ENCODE measurements around the gene AAGAB. TPM values are rescaled to one million over a fixed set of nuclear protein-coding genes. Genes with fewer than 3 reads are reported as not detected.
A peak's percentile ranks its signal among the peaks of the same experiment; 100 is the strongest.

The AAGAB gene
- polyA plus RNA-seq, 12 donors: 14.0 to 27.3 (median 24.5) TPM; not detected in 1

GRCh38 chr15:67215102-67215501 is 39.4 kb downstream of the AAGAB start:
- DNase-seq: no peak

DNA sequence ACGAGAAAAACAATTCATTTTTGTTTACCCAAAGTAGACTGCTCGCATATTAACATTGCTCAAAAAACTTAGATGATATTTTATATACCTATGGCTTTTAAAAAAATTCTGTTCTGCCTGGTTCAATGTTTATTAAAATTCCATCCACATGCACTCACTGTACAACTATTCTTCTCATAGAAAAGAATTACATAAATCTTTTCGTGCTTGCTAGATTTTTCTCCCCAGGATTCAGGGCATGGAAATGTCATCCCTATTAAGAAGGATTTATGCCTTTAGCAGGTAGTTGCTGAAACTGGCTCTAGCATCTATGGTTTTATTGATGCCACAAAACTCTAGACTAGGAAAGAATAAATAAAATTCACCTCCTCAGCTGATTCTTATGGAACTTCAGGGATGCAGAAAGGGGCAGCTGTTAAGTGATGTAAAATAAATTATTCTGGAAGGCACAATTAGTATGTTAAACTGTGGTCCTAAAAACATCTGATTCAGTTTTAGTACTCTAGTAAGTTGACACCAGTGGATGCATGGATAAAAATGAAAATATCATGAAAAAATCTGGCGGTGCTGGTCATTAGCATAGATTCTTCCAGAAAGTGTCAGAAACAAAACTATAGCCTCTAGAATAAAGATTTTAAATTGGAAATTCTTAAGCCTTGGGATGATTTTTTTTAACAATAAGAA is 41.6 kb downstream of the AAGAB start:
- no peak for DNase-seq

DNA sequence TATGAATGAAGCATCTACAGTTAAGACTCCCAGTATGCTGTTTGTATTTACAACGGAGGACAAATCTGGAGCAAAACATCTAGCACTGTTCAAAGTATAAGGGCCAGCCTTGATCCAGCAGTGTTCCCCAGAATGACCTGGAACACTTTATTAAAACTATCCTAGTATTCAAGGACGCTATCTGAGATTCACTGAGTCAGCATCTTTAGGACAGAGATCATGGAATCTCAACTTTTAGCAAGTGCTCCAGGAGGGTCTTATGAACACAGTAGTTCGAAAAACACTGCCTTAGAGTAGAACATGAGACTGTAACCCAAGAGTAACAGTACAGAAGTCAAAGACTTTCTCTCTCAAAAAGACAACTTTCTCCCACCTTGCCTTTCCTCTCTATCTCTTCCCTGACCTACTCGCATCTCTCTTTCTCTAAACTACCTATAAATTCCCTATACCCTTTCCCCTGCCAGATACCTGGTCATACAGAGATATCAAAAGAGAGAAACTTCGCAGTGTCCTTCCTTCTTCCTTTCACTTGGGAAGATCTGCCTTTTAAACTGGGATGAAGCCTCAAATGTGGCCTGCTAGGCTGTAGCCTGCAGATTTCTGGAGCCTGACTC is 43.8 kb downstream of the AAGAB start:
- DNase-seq: no peak

DNA sequence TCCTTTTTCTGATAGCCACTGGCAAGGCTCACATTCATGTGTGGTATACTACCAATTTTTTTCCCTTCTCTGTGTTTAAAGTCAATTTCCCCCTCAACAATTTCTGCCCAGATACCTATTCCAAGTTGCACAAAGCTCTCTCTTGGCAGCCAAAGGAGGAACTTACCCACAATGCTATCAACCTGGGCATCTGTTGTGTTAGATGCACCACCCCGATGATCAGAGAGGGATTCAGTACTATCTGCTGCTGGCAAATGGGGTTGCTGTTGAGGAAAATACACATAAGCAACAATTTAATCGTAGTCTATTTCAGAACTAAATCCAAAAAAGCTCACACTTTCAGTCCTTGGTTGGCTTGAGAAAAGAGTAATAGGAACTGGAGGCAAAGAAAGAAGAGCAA is 46.1 kb downstream of the AAGAB start:
- DNase-seq: no peak

DNA sequence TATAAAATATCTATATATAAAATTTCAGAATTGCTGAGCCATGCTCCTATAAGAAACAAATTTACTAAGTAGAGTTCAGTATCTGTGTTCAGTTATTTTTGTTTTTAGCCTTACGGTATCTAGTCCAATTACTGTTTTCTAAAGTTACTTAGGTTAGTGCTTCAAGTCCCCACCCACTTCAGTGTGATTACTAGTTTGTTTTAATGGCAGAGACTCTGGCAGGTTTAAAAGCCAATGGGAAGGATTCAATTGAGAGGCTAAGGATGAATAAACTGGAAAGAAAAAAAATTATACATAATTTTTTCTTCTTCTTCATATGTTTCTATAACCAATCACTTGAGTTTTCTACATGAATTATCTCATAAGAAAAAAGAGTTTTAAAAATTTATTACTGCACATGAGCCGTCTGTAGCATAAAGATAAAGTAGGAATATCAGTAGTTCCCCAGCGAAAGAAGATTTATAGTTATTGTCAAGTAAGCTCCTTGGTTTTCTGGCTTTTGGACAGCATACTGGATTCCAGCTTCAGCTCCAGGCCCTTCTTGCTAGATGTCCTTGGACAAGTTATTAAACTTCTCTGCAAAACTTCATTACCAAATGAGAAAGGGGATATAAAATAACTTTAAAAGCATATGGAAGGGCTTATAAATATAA is 46.8 kb downstream of the AAGAB start:
- DNase-seq: no peak

DNA sequence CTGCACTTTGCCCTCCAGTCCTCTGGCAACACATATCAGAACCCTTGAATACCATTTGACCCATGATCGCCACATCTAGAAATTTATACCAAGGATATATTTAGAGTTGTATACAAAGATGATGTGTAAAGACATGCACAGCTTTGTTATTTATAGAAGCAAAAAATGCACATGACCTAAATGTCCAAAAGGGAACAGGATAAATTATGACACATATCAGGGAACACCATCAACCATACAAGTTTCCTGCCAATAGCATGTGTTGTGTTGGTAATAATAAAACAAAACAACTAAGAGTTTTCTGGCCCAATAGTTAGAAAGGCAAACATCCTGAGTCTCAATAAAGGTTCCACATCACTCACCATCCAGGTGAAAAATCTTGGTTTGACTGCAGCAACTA is 51.5 kb downstream of the AAGAB start:
- DNase-seq: no peak

DNA sequence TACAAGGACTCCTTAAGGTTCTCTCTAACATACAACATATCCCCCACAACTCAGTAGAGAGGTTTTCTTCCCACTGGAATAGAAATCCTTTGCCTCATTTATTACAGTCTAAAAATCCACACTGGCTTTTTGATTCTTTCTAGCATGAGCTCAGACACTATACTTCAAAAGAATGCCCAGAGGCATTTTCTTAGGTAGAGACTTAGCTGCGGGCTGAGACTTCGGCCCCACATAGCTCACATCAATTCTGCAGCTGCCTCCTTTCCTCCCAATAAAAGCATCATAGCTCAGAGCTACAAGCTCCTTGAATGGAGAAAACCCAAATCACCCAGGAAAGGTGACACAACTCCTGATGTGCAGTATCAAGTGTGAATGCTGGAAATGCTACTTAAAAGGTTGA is 52.4 kb downstream of the AAGAB start:
- DNase-seq: no peak

DNA sequence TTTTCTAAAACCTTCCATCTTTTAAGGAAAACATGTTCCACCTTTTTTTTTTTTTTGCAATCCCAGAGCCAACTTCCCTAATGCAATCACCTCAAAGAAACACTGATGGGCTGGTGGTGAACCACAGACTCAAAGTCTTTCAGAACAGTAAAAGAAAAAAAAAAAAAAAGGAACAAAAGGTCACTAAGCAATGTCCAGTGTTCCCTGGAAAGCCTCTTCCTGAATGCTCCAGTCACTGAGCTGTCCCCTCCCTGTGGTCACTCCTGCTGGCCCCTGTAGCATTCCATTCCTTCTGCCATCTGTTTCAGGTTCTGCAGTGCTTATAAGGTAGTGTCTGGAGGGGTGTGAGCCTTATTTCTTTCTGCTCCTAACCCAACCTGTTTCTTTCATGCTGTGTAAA is 53.3 kb downstream of the AAGAB start:
- no peak for DNase-seq

- no peak for DNase-seq
Measured at GRCh38 chr15:67199881-67200763, 54.3 kb downstream of the AAGAB start.

- no peak for DNase-seq
Measured at GRCh38 chr15:67199391-67199790, 55.1 kb downstream of the AAGAB start.

GRCh38 chr15:67198157-67198754 is 56.2 kb downstream of the AAGAB start:
- no peak for DNase-seq

DNA sequence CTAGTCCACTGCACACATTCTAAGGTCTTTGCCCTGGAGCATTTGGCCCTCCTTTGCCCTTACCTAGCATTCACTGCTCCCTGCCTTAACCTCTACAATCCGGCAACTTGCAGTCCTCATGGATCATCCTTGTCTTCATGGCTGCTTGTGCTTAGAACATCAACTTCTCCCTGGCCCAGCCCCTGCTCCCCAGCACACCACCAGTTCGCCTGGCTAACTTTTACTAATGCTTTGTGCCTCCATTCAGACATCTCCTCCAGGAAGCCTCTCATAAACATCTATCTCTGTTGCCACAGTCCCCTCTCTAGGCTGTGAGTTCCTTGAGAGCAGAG is 57.1 kb downstream of the AAGAB start:
- DNase-seq: no peak

DNA sequence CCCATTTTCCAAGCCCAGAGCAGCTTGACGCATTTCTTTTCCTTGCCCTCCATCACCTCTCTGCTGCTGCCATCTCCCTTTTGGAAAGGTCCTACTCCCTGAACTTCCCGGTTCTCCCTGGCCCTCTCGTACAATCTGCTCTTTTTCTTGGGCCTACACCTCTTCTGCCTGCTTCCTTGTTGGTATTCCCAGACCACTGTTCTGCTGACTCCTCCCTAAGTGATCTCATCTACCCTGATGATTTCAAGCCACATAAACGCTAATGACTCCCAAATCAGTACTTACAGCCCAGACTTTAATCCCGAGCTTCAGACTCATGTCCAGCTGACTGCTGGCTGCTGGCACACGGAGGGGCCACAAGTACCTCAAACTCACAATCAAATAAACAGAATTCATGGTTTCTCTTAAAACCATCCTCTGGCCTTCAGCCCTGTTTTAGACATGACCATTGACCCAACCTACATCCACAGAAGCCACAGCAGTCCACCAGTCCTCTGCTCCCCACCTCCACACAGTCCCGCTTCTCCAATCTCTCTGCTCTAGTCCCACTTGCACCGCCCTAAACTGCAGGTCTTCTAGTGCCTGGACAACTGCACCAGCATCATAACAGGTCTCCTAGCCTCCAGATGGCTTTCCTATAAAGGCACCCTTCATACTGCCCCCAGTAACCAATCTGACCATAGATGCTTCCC is 57.6 kb downstream of the AAGAB start:
- DNase-seq: no peak

DNA sequence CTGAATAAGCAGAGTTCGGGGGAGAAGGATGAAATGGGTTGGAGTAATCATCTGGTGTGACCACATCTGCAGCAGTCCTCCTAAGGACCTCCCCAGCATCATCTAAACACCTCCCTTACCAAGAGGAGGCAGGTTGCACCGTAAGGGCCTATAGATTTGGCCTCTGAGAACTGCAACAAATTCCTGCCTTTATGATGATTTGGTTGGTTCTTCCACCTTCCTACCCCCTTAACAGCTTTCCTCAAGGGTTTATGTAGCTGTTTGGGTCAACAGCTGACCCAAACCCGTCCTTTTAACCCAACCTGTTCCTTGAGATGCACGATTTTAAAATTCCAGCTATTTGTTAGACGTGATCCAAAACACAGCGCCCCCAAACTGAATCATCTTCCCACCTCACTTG is 58.2 kb downstream of the AAGAB start:
- no peak for DNase-seq

DNA sequence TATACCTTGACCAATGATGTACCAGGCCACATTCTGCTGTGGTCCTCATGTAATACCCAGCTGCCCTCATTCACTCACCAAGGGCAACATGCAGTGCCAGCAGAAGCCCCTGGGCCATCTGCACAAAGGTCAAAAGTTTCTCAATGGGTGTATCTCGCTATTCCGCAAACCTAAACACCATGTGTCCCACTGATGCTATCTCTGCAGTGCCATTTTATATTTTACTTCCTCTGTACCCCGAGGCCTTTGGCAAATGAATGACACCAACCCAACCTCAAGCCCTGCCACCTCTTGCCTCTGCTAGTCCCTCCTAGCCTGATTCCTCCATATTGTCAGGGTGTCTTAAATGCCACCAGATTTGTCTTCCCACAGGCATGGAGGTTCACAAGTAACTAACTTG is 59.2 kb downstream of the AAGAB start:
- no peak for DNase-seq

DNA sequence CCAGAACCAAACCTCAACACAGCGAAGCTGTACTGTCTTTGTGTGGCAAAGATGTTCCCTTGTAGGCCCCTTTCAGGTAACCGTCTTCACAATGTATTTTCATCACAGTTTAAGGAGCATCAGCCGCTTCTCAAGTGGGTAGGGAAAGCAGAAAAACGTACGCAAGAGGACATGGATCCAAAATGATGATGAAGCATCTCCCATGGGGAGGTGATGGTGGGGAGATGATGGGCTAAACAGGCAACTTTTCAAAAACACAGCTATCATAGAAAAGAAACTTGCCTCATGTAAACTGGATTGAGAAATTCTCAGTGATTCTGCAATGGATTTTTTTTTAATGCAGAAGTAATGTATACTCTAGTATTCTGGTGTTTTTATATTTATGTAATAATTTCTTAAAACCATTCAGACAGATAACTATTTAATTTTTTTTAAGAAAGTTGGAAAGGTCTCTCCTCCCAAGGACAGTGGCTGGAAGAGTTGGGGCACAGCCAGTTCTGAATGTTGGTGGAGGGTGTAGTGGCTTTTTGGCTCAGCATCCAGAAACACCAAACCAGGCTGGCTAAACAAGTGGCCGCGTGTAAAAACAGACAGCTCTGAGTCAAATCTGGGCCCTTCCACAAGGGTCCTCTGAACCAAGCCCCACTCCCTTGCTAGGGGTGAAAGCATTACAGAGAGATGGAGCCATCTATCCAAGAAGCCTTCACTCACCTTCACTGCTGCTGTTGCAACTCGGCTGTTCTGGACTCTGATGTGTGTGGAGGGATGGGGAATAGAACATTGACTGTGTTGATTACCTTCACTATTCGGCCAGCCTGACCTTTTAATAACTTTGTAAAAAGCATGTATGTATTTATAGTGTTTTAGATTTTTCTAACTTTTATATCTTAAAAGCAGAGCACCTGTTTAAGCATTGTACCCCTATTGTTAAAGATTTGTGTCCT is 60.0 kb downstream of the AAGAB start:
- DNase-seq: no peak

DNA sequence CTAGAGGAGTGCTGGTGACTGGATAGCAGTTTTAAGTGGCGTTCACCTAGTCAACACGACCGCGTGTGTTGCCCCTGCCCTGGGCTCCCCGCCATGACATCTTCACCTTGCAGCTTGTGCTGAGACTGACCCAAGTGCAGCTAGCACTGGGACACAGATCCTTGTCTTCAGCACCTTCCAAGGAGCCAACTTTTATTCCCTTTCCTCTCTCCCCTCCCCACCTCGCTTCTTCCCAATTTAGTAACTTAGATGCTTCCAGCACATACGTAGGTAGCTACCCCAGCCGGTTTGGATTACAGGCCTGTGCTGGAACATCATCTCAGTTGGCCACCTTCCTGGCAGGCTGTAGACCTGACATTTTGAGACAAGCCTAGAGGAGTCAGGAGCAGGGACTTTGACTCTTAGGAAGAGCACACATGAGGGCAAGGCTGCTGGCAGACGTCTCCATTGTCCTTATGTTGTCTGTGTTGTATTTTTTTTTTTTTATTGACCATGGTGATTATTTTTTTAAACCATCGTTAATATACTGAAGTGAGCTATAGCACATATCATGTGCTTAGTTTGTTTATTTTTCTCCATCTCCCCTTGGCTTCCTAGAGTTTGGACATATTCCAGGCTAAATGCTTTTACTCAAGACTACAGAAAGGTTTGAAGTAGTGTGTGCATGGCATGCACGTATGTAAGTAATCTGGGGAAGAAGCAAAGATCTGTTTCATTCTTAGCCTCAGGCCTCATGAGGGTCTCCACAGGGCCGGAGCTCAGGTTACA is 61.1 kb downstream of the AAGAB start:
- DNase-seq: peak; percentile 69

- DNase-seq: no peak
Measured at GRCh38 chr15:67192185-67192820, 62.2 kb downstream of the AAGAB start.

DNA sequence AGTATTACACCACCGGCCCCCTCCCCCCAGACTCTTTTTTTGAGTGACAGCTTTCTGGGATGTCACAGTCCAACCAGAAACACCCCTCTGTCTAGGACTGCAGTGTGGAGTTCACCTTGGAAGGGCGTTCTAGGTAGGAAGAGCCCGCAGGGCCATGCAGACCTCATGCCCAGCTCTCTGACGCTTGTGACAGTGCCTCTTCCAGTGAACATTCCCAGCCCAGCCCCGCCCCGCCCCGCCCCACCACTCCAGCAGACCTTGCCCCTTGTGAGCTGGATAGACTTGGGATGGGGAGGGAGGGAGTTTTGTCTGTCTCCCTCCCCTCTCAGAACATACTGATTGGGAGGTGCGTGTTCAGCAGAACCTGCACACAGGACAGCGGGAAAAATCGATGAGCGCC is 63.6 kb downstream of the AAGAB start:
- no peak for DNase-seq
